ENCODE results near the gene CACNA1C.
"Not testable (repeated sequence)": the region's sequence is repeated elsewhere in the genome, so short reads cannot be mapped to it uniquely, and the experiment has no call there.

The CACNA1C gene

GRCh38 chr12:2485681-2486080 is 432.9 kb downstream of the CACNA1C start:
- DNase-seq (ENCODE audit: low read depth): no peak

GRCh38 chr12:2486796-2487195 is 434.0 kb downstream of the CACNA1C start:
- DNase-seq (ENCODE audit: low read depth): no peak

DNA sequence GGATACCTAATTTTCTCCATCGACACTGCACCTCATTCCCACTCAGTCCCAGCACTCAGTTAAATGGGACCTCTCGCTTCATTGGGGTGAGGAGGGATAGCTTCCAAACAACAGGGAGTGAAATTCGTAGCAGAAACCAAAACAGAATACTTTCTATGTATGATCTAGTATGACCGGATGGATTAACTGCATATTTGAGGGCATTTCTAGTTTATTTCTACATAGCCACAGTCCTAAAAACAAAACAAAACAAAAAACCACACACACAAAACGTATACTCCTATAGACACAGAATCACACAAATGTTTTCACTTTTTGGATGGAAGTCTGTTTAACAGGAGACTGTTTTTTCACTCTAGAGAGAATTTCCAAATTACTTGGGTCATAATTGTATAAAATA is 434.5 kb downstream of the CACNA1C start:
- DNase-seq (ENCODE audit: low read depth): no peak

- DNase-seq (ENCODE audit: low read depth): no peak
Measured at GRCh38 chr12:2488131-2488530, 435.3 kb downstream of the CACNA1C start.

- DNase-seq (ENCODE audit: low read depth): no peak
Measured at GRCh38 chr12:2488596-2488995, 435.8 kb downstream of the CACNA1C start.

GRCh38 chr12:2489275-2489674 is 436.5 kb downstream of the CACNA1C start:
- DNase-seq (ENCODE audit: low read depth): no peak

- DNase-seq (ENCODE audit: low read depth): no peak
Measured at GRCh38 chr12:2490831-2491230, 438.0 kb downstream of the CACNA1C start.

DNA sequence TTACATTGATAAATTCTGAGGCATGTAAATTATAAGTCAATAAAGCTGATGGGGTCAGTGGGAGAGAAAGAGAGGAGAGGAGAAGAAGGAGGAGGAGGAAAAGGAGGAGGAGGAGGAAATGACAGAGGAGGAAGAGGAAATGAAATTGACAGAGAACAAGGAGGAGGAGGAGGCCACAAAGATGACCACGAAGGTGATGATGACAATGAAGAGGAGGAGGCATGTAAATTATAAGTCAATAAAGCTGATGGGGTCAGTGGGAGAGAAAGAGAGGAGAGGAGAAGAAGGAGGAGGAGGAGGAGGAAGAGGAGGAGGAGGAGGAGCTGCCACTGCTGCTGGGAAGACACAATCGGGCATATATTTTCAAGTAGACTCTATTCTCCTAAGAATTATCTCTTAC is 438.6 kb downstream of the CACNA1C start:
- not testable (repeated sequence) for DNase-seq (ENCODE audit: low read depth)

- no peak for DNase-seq (ENCODE audit: low read depth)
Measured at GRCh38 chr12:2492236-2492635, 439.4 kb downstream of the CACNA1C start.

- no peak for DNase-seq (ENCODE audit: low read depth)
Measured at GRCh38 chr12:2493086-2493485, 440.3 kb downstream of the CACNA1C start.

DNA sequence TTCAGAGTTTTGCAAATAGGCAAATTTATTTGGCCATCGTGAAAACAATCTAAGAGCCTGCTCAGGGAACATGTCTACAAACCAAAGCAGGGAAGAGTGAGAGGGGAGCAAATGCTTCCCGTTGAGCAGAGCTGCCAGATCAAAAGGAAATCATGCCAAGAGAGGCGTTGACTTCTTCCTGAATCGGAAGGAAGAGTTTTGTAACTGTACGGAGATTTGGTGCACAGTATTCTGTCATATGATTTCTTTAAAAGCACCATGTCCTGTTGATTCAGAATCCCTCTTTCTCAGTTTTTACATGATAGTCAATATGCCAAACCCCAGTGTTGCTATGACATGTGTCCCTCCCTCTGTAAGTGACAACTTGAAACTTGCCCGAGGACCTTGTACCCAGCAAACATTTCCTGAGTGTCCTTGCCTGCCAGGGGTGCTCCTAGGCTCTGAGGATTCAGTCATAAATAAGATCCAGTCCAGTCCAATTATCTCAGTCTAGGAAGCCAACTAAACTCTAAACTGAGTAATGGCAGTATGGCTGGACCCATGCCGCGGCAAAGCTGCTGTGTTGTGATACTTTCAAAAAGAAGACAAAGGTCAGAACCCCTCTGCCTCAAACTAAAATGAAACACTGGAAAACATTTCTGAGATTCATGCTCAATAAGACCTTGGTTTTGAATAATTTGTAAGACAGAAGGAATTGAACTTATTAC is 441.9 kb downstream of the CACNA1C start:
- DNase-seq (ENCODE audit: low read depth): no peak

DNA sequence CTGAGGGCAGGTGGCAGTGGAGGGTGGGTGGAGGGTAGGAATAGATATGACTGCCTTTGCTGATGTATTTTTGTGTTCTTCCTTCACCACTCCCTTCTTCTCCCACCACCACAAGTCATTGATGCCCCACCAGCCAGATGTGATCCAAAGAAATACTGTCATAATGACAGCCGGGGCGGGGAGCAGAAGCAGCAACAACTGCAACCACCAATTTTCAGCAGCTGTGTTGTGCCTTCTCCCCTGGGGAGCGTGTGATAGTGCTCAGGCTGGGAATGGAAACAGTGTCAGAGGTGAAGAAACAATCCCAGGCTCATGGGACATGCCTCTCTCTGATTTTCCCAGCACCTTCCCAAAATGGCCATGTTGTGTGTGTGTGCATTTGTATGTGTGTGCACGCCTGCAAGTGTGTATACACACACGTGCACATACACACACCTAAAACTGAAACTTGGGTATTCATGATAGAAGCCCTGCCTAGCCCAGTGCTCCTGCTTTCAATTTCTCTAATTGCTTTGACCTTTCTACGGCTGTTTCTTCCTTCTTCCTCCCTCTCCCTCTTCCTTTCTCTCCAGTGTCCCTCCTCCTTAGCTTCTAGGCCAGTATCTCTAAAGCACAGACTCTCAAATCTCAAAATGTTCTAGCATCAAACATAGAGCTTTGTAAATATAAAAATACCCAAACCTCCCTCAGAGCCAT is 442.8 kb downstream of the CACNA1C start:
- no peak for DNase-seq (ENCODE audit: low read depth)

DNA sequence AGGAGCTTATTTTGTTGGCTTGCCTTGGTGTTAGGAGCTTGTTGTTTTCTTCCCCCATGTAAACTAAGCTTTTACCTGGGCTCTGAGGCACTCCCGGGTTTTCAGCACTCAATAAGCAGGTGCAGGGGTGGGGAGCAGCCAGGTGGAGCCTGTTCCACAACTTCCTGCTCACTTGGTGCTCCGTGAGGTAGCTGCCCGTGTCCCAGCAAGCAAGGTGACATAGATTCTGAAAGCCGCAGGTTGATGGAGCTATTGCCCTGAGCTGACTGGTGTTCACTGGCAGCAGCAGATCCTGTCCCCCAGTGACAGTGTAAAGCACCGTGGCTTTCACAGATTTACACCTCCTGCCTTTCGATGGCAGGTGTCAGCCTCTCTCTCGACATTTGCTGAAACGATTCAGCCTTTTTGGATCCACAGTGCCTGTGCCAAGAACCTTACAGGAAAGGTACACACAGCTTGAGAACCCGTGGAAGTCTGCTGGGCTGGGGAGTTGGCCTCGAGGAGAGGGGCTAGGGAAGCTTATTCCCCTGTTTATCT is 446.2 kb downstream of the CACNA1C start:
- DNase-seq (ENCODE audit: low read depth): no peak

GRCh38 chr12:2501464-2502191 is 448.8 kb downstream of the CACNA1C start:
- DNase-seq (ENCODE audit: low read depth): no peak

DNA sequence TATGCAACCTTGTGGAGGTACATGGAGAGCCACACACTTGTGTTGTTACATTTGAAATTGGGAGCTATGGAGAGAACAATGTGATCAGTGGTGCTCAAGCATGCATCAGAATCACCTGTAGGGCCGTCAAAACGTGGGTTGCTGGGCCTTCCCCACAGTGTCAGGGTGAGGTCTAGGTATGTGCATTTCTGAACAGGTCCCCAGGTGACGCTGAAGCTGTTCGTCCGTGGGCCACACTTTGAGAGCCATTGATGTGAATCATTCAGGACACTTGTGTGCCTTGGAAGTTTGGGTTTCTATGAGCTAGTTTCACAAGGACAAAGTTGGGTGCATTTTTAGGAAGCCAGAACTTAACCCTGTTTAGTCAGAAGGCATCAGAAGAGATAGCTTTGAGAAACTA is 450.2 kb downstream of the CACNA1C start:
- no peak for DNase-seq (ENCODE audit: low read depth)

DNA sequence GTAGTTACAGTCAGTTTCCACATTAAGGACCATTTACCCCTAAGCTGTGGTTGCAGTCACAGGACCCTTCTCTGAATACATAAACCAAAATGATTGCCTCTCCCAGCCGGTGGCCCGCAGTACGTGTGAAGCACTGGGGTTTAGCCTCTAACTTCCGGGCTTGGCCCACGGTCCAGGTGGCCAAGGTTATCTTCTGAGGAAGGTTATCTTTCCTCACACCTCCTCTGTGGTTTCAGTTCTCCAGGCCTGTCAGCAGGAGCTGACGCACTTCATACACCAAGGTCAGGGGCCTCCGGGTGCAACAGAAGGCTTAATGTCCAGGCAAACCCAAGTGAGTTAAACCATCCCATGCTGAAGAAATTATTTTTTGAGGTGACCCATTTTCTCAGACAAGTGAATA is 451.0 kb downstream of the CACNA1C start:
- no peak for DNase-seq (ENCODE audit: low read depth)

- DNase-seq (ENCODE audit: low read depth): no peak
Measured at GRCh38 chr12:2504577-2504976, 451.8 kb downstream of the CACNA1C start.

DNA sequence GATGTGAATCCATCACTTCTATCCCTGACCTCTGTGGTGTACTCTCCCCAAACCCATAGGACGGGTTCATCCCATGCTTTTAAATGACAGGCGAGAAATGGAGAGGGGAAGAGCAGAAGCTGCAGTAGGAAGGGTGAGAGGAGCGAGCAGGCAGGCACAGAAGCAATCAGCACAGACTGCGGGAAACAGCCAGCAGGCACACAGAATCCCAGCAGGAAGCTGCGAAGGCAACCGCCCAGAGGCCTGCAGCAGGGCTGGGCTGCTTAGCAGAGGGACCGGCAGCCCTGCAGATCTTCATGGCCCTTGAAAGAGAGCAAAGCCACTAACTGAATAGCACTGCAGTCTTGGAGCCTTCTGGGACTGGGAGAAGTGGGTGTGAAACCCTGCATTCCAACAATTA is 455.0 kb downstream of the CACNA1C start:
- no peak for DNase-seq (ENCODE audit: low read depth)

DNA sequence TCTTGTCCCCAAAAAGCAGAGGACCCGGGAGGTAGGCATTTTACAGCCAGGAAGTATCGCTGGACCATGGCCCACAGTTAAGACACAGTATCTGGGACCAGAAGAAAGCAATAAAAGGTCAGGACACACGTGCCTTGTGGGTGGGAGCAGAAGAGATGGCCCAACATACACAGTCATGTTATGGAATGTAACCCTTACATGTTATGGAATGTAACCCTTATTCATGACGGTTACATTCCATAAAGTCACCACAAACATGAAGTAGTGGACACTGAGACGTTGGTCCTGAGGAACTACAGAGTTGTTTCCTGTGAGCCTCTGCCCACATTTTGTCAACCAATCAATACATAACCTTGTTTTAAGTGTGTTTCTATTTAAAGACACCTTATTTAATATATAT is 456.4 kb downstream of the CACNA1C start:
- DNase-seq (ENCODE audit: low read depth): no peak

DNA sequence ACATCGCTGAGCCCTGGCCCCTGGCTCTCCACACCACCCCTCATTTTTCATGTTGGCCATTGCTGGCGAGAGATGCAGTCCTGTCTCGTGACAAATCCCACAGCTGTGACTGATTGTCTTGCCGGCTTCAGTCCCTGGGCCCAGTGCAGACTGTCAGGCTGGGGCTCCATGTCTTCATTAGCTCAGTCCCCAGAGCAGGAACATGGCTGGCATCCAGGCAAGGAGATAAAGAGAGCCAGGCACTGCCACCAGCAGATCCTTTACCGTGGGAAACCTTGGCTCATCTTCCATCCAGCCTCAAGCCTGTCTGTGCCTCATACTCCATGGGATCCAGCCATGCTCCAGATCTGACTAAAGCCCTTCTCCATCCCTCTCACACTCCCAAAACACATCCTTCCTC is 457.3 kb downstream of the CACNA1C start:
- DNase-seq (ENCODE audit: low read depth): no peak

DNA sequence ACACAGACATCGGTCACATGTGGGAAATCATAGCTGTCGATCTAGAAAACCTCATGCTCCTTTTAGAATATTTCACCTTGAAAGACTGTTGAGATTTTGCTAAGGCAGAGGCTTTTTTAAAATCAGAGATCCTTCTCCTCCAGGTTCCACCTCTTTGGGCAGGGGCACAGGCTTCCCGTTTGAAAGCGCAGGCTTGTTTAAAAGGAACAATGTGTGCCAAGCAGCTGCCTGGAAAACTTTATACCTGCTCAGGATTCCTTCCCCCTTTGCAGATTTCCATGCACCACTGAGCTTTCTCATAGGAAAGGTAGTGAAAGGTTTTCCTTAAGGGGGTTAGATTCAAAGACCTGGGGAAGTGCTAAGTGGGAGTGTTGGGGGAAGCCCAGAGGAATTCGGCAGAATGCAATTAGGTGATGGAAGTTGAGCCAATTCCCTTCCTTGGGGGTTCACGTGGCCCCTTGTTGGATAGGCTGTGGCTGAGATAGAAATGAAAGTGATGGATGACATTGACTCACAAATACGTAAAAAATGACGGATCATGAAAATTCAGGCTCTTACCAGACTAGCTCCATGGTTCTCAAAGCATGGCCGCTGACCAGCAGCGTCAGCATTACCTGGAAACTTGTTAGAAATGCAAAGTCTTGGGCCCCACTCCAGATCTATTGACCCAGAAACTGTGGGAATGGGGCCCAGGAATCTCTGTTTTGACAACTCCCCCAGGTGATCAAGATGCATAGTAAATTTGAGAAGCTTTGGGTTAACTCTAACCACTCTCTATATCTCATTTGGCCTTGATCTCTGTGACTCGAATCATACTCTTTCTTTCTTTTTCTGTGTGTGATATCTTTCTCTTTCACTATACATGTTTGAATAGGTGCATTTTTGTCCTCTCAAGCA is 460.6 kb downstream of the CACNA1C start:
- no peak for DNase-seq (ENCODE audit: low read depth)

DNA sequence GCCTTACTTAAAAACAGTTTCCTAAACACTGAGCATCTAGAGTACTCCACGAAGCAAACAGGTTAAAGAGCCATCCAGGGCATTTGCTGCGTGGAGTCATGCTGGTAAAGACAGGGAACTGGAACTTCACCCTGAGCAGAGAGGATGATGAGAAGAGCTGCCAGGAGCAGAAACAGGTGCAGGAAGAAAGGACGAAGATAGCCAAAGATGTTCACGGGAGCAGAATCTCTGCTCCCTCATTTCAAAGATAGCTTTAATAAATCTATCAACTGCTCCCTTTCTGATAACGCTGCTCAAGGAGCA is 461.2 kb downstream of the CACNA1C start:
- no peak for DNase-seq (ENCODE audit: low read depth)

Data from GM04503 (cell line).